Small intestine (tissue), 7 donors: ENCODE results near the gene PHF19. TPM values are rescaled to one million over a fixed set of nuclear protein-coding genes. Genes with fewer than 3 reads are reported as not detected.

Experiments
- DNase-seq, 2 donors: peaks; one replicate each; pipeline versions ENCODE4 v3.0.0 to v3.0.0-alpha.2; 2013
- FAIRE-seq: peaks from 2 replicates; lab custom pipeline; 2012; peaks lifted over from hg19 to GRCh38; lab: Jason Lieb, UNC
- H3K27ac ChIP-seq, 3 donors: one replicate each; pipeline ENCODE4 v1.5.1; 2013; ENCODE audit warnings: low read length in 2 of 3, mild to moderate bottlenecking in 2 of 3, control low read depth in 1 of 3, inconsistent platforms in 1 of 3, low read depth in 1 of 3, moderate library complexity in 1 of 3
- H3K27me3 ChIP-seq, 3 donors: one replicate each; pipeline ENCODE4 v1.6.1; 2013; ENCODE audit warnings: low read length in 3 of 3, inconsistent platforms in 1 of 3; ENCODE audit not compliant: control insufficient read depth in 3 of 3, insufficient read depth in 3 of 3
- H3K36me3 ChIP-seq, 3 donors: one replicate each; pipeline ENCODE4 v1.6.1; 2013; ENCODE audit warnings: low read length in 3 of 3, inconsistent platforms in 1 of 3, low read depth in 1 of 3, mild to moderate bottlenecking in 1 of 3, moderate library complexity in 1 of 3; ENCODE audit not compliant: control insufficient read depth in 3 of 3, insufficient read depth in 2 of 3
- H3K4me1 ChIP-seq, 3 donors: one replicate each; pipeline ENCODE4 v1.6.1; 2013; ENCODE audit warnings: low read length in 2 of 3, inconsistent platforms in 1 of 3, low read depth in 1 of 3, mild to moderate bottlenecking in 1 of 3, moderate library complexity in 1 of 3; ENCODE audit not compliant: control insufficient read depth in 3 of 3, insufficient read depth in 2 of 3
- H3K4me3 ChIP-seq, 3 donors: one replicate each; pipeline ENCODE4 v1.5.1; 2013; ENCODE audit warnings: low read length in 3 of 3, control low read depth in 1 of 3, inconsistent platforms in 1 of 3, low read depth in 1 of 3, mild to moderate bottlenecking in 1 of 3, moderate library complexity in 1 of 3
- H3K9me3 ChIP-seq, 2 donors: one replicate each; pipeline ENCODE4 v1.6.1; 2013; ENCODE audit warnings: low read depth in 1 of 2, low read length in 1 of 2; ENCODE audit not compliant: control insufficient read depth in 2 of 2, insufficient read depth in 1 of 2
- WGBS, 3 donors: extraction: QIAGEN DNeasy Blood & Tissue Kit; methylation state at CpG; one replicate each; pipeline ENCODE4 v1.1.7; 2013; 5-methylcytosine and 5-hydroxymethylcytosine counted together
- polyA plus RNA-seq, 4 donors: library from polyadenylated mRNA; stranded (reverse) in 3 of 4; unstranded in 1 of 4; fragments of 200-250 nt in 3 of 4; fragments of 120-200 nt in 1 of 4; gene quantifications; one replicate each; pipeline versions ENCODE4 v1.2.1 to v1.2.3, GENCODE V29; 2013
- donor health status: healthy with polysubstance abuse.
- donor health status: control.
- donor health status: control.
- donor health status: Bipolar disorder and iron deficiency.
- donor health status: healthy.

PHF19 gene
- polyA plus RNA-seq, 4 donors, result 2.0 to 35.7 (median 17.8) TPM

DNA sequence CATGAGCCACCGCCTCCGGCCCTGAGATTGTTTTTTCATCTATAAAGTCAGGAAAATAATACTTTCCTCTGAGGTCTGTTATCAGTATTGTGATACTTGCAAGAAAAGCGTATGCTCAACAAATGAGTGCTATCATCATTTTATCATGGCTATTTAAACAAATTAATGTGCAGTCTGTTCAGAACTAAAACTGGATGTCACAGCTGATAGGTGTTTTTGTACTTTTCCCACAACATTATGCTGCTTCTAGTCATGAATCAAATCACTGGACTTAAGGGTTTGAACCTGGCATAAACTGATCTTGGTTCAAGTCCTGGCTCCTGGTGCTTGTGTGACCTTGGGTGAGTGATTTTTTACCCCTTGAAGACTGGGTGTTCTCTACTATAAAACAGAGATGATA is 21.4 kb upstream of the PHF19 start:
- 85 to 91% (median 89%) methylated on average over 3 of the region's 3 CpGs for WGBS, 3 donors
- Histone ChIP-seq H3K9me3 (no peaks in the 10 kb centered on the region), H3K27me3 (peaks cover 0 to 3% (median 0%) of the 10 kb centered on the region in 3 donors), H3K36me3 (peaks cover 0 to 2% (median 0%) of the 10 kb centered on the region in 3 donors), H3K4me3 (no peak overlapping the region), H3K4me1 (peaks cover 0 to 8% (median 0%) of the 10 kb centered on the region in 3 donors), H3K27ac (no peak overlapping the region)
- no peak for DNase-seq
- FAIRE-seq, result no peak

DNA sequence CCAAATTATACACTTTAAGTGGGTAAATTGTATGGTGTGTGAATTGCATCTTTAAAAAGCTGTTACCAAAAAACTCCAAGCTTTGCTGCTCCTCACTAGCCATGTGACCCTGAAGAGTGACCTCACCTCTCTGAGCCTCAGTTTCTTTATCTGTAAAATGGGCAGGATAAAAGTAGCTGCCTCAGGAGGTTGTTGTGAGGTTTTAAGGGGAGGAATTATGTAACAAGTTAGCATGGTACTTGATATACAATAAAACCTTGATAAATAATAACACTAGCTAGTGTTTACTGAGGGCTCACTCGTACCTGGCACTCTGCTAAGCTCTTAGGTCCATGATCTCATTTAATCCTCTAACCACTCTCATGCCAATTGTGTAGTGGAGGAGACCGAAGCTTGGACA is 19.0 kb upstream of the PHF19 start:
- no peak for FAIRE-seq
- H3K27ac ChIP-seq, result no peak overlapping the region
- WGBS, 3 donors, result 81 to 90% (median 85%) methylated on average over 2 of the region's 2 CpGs

DNA sequence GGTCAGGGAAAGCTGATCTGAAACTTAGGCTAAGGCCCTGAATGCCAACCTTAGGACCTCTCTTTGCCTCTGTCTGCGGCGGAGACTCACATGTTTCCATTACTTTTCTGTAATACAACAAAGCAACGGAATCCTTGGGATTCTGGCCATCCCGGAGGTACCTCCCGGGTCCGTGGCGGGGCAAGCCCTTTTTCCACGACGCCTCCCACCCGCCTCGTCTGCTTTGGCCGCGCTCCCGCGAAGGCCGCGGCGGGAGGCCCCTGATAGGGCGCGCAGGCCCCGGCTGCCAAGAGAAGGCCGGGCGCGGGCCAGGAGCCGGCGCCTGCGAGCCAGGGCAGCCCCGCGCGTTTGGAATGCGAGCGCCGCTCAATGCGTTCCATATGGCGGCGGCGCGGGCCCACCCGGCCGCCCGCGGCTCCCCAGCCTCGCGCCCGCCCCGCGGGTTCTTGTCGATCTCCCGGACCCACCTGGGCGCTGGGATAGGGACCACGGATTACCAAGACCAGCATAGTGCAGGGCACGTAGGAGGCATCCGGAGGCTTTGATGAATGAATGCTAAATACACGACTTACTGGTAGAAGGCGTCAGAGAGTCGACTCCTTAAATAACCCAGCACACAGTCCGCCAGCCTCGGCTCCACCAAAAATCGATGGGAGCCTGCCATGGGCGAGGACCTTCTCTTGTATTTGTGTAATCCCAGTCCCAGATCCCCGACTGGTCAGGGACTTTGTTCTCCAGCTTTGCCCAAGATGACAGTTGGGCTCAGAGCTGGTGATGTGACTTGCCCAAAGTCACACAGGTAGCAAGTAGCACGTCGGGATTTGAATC is 17.5 kb upstream of the PHF19 start:
- Histone ChIP-seq H3K4me1 (peaks cover 3 to 39% (median 12%) of the 10 kb centered on the region in 3 donors), H3K4me3 (no peak overlapping the region), H3K9me3 (no peaks in the 10 kb centered on the region), H3K27ac (peak overlapping the region in 2 of 3 donors; percentile 12 to 21), H3K36me3 (peaks cover 0 to 2% (median 0%) of the 10 kb centered on the region in 3 donors), H3K27me3 (peaks cover 0 to 3% (median 0%) of the 10 kb centered on the region in 3 donors)
- WGBS, 3 donors, result 24 to 44% (median 44%) methylated on average over 41 to 63 of the region's 63 CpGs
- no peak for FAIRE-seq
- peak in 1 of 2 donors; percentile 58 for DNase-seq

More for the DNA sequence above, 19.0 kb upstream of the PHF19 start:
- Histone ChIP-seq H3K27me3 (peaks cover 0 to 3% (median 0%) of the 10 kb centered on the region in 3 donors), H3K4me3 (no peak overlapping the region), H3K4me1 (peaks cover 0 to 25% (median 4%) of the 10 kb centered on the region in 3 donors), H3K9me3 (no peaks in the 10 kb centered on the region), H3K36me3 (peaks cover 0 to 2% (median 0%) of the 10 kb centered on the region in 3 donors)
- DNase-seq, result no peak

DNA sequence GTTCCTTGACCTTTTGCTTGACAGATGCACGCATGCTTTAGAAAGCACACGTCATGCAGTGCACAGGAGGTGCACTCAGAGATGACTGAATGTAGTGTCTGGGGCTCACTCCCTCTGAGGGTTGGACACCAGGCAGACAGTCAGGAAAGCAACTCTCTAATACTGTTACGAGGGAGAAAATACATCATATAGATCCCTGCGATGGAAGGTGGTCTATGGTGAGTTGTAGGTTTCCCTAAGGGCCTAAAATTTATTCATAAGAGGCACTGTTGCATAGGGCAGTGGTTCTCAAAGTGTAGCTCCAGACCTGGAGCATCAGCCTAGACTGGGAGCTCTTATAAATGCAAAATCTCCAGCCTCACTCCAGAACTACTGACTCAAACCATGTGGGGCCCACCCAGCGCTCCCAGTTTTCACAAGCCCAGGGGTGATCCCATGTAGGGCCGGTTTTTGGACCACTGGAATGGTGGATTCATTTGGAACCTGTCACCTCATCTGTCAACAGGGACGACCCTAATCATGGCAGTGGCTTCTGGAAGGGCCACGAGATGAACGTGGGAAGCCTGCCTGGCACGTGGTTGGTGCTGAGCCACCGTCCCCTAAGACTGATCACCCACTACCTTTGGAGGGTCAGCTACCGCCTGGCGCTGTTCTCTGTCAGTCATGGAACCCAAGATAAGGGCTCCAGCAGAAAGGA is 16.8 kb upstream of the PHF19 start:
- no peak for DNase-seq
- H3K27ac ChIP-seq, result peak overlapping the region in 2 of 3 donors; percentile 21 to 73

DNA sequence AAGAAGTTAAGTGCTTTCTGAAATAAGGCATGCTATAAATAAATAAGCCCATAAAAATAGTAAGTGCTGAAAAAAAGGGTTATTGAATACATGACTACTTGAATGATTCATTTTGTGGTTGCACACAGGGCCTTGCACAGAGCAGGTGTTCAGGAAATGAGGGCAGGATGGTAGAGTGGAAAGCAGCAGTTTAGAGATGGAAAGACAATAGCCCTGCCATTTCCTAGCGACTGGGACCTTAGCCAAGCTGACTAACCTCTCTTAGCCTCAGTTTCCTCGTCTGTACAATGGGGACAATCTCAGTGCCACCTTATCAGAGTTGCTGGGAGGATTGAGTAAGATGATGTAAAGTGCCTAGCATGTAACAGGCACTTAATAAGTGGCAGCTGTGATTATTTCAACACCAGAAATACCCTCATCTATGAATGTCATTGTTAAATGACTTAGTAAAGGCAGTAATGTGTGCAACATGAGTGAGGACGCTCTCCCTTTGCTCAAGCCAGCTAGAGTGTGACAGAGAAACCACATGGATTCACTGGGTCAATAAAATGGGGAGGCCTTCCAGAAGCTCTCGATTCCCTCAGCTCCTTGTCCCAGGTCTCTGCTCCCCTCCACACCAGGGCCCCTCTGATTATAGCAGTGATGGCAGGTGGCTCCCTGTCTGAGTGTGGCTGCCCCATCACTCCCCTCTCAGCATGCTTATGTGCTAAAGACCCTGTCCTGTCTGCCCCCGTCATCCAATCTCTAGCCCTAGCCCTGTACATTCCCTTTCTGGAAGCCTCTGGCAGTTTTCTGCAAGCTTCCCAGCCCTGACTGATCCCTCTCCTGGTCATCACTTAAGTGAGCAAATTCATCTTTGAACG is 16.0 kb upstream of the PHF19 start:
- no peak for FAIRE-seq
- peaks cover 0 to 3% (median 0%) of the 10 kb centered on the region in 3 donors for H3K27me3 ChIP-seq
- H3K9me3 ChIP-seq, result no peaks in the 10 kb centered on the region
- DNase-seq, result peak in 1 of 2 donors; percentile 48
- H3K36me3 ChIP-seq, result peaks cover 0 to 2% (median 0%) of the 10 kb centered on the region in 3 donors
- H3K4me3 ChIP-seq, result no peak overlapping the region
- peaks cover 3 to 44% (median 12%) of the 10 kb centered on the region in 3 donors for H3K4me1 ChIP-seq
- H3K27ac ChIP-seq, result peak overlapping the region in 2 of 3 donors; percentile 47 to 73
- 54 to 67% (median 66%) methylated on average over 6 of the region's 6 CpGs for WGBS, 3 donors

More for the DNA sequence above, 16.8 kb upstream of the PHF19 start:
- Histone ChIP-seq H3K4me3 (no peak overlapping the region), H3K36me3 (peaks cover 0 to 2% (median 0%) of the 10 kb centered on the region in 3 donors), H3K9me3 (no peaks in the 10 kb centered on the region), H3K27me3 (peaks cover 0 to 3% (median 0%) of the 10 kb centered on the region in 3 donors), H3K4me1 (peaks cover 3 to 44% (median 12%) of the 10 kb centered on the region in 3 donors)
- 89 to 95% (median 92%) methylated on average over 13 of the region's 13 CpGs for WGBS, 3 donors
- FAIRE-seq, result no peak

DNA sequence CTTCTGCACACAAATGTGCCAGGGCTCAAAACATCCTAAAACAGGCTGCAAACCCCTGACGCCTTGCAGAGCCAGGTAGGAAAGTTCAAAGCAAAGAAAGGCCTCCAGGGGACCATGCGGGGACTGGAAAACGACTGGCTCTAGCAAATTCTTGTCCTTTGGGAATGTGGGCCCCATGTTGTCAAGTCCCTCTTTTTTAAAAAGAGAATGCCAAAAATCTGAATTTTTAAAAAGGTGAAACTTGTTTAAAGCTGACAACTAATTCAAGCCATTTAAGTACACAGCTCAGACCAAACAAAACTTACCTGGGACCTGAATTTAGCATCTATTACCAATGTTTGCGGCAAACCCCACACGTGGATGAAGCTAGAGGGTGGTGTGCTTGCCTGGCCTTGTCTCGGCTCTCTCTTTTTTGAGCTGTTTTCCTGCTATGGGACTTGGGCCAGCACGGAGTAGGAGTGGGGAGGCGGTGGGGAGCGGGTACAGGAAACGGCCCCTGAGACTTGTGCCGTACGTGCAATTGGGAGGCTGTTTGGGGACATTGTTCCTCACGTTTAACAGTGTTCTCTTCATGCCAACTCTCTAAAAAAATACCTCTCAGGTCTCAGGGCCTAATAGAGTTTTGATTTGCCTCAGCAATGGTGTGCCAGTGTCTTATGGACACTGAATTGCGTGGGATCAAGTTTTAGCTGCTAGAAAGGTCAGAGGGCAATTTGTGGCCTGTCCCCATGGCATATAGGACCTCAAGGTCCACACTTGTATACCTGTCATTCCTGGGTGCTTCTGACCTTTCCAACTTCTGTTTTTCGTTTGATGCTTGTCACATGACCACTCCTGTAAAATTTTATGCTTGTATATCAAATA is 15.1 kb upstream of the PHF19 start:
- Histone ChIP-seq H3K4me3 (no peak overlapping the region), H3K27ac (peak overlapping the region; percentile 22 to 88 (median 85)), H3K4me1 (peaks cover 3 to 42% (median 12%) of the 10 kb centered on the region in 3 donors), H3K9me3 (no peaks in the 10 kb centered on the region), H3K27me3 (peaks cover 0 to 3% (median 0%) of the 10 kb centered on the region in 3 donors), H3K36me3 (peaks cover 0 to 2% (median 0%) of the 10 kb centered on the region in 3 donors)
- FAIRE-seq, result no peak
- WGBS, 3 donors, result 42 to 49% (median 49%) methylated on average over 15 of the region's 15 CpGs
- no peak for DNase-seq

DNA sequence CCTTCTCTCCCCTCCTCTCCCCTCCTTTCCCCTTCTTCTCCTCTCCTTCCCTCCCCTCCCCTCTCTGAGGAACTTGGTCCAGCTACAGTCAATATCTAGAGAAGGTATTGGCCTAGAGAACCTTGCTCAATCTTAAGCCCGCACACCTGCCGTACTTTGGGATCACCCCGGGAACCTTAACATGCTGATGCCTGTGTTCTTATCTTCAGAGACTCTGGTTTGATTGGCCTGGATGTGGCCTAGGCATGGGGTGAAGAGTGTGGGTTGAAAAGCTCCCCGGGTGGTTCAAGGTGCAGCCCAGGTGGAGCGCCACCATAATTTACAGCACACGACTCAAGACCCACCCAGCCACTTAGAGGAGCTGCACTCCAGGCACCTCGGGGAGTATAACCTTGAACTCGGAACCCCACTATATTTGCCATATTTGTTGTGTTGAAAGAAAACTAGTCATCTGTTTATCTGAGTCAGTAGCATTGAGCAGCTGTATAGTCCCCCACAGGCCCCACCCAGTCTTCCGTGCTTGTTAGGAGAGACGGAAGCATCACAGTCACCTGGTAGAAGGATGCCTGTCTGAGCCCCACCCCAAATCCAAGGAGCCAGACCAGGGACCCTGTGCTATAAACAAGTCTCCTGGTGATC is 14.4 kb upstream of the PHF19 start:
- H3K36me3 ChIP-seq, result no peaks in the 10 kb centered on the region
- peak; percentile 67 to 71 for DNase-seq
- peaks cover 3 to 46% (median 12%) of the 10 kb centered on the region in 3 donors for H3K4me1 ChIP-seq
- peak overlapping the region; percentile 34 to 88 (median 85) for H3K27ac ChIP-seq
- no peak for FAIRE-seq
- WGBS, 3 donors, result 15 to 55% (median 20%) methylated on average over 10 of the region's 10 CpGs
- H3K27me3 ChIP-seq, result peaks cover 0 to 3% (median 0%) of the 10 kb centered on the region in 3 donors
- H3K9me3 ChIP-seq, result no peaks in the 10 kb centered on the region
- H3K4me3 ChIP-seq, result no peak overlapping the region
